Amygdala (tissue), 56 donors: ENCODE measurements around the gene REEP5.
"Not testable (repeated sequence)": the region's sequence is repeated elsewhere in the genome, so short reads cannot be mapped to it uniquely, and the experiment has no call there.

Experiments used
- DNase-seq, 56 donors: peaks; one replicate each; lab custom pipeline; 2025; lab: John Stamatoyannopoulos, UW

Gene REEP5

DNA sequence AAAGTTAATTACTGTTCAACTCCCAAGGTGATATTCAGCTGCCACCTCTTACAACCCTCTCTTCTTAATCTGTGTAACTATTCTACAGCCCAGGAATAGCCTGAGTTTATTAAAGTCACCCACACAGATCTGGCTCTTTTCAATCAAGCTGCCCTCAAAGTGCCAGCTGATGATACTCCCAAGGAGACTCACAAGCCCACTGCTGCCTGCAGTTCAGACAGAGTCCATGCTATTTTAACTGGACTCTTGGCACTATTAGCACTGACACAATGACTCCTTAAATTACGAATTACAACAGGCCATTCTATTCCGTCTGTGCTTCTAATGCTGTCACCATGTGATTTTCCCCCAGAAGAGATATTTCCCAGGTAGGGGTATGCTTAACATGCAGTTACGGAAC lies 26.3 kb downstream of the REEP5 start:
- no peak for DNase-seq

DNA sequence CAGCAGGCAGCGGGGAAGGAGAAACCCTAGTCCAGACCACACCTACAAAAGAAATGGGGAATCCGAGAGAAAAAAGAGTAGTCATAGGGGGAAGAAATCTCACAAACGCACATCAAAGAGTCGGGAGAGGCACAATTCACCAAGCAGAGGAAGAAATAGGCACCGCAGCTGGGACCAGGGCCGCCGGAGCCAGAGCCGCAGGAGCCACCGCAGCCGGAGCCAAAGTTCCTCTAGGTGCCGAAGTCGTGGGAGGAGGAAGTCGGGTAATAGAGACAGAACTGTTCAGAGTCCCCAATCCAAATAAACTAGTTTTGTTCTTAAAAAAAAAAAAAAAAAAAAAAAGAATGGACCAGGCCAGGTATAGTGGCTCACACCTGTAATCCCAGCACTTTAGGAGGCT lies 29.3 kb downstream of the REEP5 start:
- no peak for DNase-seq

DNA sequence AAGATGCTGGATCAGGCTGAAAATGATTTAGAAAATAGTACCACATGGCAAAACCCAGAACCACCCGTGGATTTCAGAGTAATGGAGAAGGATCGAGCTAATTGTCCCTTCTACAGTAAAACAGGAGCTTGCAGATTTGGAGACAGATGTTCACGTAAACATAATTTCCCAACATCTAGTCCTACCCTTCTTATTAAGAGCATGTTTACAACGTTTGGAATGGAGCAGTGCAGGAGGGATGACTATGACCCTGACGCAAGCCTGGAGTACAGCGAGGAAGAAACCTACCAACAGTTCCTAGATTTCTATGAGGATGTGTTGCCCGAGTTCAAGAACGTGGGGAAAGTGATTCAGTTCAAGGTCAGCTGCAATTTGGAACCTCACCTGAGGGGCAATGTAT lies 30.0 kb downstream of the REEP5 start:
- DNase-seq = not testable (repeated sequence)

DNA sequence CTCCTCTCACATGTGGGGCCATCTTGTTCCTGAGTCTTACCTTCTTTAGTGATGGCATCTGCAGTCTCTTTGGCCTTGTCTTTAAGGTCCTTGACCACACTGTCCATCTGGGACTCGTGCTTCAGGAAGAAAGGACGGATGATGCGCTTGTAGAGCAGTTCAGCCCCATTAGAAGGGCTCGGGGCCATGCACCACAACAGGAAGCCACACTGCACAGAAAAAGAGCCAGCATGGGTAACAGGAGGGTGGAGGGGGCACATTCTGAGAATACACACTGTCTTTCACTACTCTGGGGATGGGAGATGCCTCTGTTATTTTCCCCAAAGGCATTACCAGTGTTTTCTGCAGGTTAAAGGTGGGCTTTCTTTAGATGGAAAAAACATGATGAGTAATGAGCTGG lies 35.1 kb downstream of the REEP5 start:
- no peak for DNase-seq

DNA sequence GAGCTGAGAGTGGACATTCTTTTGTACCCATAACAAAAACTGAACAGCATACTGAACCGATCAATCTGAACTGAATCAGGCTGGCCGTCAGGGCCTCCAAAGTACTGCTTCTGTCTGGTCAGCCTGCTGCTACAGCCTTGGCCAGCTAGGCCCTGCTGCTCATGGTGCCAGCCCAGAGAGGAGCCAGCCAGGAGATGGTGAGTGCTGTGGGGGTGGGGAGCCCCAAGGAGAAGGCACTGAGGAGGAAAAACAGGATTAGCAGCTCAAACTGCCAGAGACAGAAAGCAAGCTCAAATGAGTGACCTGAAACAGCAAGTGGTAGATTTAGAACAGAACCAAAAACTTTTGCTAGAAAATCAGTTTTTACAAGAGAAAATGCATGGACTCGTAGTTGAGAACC lies 37.0 kb downstream of the REEP5 start:
- peak in 45 of 56 donors; percentile 5 to 82 (median 31) for DNase-seq

DNA sequence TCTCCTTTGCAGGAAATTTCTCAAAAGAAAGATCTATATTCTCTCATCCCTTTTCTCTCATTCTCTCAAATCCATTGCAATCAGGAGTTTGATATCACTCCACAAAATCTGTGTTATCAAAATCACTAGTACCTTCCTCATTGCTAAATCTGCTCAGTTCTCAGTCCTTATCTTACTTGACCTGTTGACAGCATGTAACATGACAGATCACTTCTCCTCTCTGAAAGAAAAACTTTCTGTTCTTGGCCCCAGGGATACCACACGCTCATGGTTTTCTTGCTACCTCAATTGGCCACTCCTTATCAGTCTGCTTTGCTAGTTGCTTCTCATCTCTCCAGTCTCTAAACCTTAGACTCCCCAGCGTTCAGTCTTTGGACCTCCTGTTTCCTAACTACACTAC lies 38.8 kb downstream of the REEP5 start:
- DNase-seq = no peak

DNA sequence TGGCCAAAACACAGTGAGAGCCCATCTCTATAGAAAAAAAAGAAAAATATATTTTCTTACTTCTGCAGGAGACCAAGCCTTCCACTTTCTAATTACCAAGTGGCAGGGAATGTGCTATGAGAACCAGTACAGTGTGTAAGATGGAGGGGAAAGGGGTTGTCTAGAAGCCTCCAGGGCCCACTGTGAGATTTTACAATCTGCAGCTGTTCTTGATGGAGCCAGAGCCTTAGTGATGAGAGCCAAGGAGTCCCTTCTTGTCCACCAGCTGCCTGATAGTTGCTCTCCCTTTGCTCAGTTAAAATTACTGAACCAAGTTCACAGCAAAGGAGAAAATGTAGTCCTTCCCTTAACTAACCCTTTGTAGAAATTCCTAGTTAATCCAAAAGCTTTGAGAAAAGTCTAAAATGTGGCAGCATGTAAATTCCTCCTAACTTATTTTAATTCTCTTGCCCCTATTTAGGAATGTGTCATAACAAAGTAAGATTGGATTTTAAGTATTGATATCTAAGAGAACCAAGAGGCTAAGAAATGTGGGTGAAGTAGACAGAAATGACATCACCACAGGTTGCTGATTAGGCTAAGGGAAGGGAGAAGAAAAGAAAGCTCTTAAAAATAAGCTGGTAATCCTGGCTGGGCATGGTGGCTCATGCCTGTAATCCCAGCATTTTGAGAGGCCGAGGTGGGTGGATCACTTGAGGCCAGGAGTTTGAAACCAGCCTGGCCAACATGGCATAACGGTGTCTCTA lies 41.6 kb downstream of the REEP5 start:
- DNase-seq = no peak

DNA sequence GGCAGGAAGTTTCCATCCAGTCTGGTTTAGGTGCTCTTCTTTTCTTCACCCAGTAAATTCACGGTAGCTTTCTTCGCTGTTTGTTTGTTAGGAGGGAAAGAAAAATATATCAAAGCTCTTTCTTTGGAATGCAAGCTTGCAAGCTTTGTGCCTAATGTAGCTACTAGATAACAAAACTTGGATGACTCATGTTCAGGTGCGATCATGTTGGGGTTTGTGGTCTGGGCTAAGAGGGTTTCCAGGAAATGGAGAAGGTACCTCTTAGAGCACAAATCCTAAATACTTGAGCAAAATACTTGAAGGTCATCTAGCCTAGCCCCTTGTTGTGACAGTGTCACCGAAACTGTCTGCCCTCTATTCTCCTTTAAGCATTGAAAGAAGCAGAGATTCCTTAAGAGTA lies 43.3 kb downstream of the REEP5 start:
- DNase-seq = no peak

DNA sequence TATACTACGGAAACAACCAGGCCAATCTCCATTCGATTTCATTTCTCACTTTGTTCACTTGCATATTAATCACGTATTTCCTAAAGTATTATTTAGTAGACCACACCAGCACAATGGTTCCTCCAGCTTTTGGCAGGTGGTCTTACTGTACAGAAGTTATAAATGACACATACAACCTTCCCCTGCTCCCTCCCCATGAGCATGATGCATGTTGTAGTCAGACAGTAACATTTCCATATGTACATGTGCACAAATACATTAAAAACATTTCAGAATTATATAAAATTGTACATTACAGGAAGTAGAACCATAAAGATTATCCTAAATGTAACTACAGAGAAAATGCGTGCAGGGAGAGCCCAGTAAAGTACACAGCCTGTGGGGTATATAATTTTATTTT lies 43.9 kb downstream of the REEP5 start:
- no peak for DNase-seq

DNA sequence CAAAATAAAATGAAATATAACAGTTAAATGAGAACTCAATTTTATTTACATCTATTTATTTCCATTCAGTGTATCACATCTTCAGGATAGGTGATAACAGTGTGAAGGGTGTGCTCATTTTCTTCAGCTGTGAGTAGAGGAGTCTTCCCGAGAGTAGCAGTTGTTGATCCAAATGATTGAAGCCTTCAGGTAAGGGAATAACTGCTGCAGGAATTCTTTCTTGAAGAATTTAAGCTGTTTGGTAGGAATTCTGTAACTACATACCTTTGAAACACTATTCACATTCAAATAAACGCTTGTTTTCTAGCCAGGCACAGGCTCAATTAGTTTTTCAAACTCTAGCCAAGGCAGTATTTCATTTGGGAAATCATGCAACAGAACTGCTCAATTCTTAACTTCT lies 45.7 kb downstream of the REEP5 start:
- no peak for DNase-seq

DNA sequence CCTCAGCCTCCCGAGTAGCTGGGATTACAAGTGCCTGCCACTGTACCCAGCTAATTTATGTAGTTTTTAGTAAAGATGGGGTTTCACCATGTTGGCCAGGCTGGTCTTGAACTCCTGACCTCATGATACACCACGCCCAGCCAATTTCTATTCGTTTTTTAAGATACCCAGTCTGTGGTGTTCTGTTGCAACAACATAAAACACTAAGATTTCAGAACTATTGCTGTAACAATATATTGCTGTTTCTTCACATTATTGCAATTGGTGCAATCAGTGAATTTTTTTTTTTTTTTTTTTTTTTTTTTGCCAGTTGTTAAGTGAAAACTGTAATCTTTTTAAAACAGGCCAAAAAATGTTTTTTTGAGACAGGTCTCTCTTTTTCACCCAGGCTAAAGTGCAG lies 51.1 kb downstream of the REEP5 start:
- DNase-seq = no peak

DNA sequence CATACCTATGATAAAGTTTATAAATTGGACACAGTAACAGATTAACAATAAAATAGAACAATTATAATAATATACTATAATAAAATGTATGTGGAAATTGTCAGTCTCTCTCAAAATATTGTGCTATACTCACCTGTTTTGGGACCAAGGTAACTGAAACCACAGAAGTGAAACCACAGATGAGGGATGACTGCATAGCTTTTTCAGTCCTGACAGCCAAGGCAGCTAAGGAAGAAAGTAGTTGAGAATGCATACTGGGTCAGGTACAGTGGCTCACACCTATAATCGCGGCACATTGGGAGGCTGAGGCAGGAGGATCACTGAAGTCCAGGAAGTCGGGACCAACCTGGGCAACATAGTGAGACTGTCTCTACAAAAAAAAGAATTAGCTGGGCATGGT lies 52.1 kb downstream of the REEP5 start:
- DNase-seq = no peak

DNA sequence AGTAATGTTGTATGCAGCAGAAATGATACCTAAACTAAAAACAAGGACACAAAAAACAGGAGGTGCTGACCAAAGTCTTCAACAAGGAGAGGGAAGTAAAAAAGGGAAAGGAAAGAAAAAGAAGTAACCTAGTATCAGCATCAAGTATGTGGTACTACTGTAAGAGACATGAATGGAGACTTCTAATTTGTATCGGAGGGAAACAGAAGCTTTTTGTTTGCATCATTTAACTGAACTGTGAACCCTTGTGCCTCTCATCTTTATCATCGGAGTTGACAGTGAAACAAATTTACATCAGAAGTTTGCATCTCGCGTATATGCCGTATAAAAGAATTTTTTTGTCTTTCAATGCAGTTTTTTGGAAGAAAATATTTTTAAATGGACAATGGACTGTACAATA lies 54.6 kb downstream of the REEP5 start:
- no peak for DNase-seq

DNA sequence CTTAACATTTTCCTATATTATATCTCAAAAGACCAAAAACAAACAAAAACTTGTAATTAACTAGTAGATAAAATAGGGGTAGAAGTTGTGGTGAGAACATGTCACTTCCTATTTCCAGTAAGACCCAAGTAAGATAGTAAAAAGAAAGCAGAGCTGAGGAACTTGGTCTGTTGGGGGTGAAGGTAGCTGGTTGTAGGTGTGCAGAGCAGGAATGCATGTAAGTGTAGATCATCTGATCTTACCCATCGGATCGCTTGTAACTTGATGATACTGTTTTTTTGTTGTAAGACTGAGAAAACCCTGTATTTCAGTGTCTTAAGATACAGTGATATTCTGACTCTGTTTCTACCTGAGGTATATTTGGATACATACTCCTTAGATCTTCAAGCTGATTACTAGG lies 55.3 kb downstream of the REEP5 start:
- DNase-seq = no peak

DNA sequence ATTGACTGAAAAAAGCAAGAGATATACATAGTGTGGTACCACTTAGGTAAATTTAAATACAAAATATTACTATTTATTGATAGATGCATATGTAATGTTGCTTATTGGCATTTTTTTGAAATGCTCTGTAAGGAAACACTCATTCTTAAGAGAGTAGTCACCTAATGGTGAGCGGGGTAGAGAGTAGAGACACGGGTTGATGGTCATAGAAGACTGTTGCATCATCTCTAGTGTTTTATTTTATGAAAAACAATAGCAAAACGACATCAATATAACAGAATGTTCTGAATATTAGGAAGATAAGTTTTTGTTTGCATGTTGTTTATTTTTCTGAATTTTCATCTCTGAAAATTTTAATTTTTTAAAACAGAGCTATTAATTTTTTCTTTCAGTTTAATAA lies 56.9 kb downstream of the REEP5 start:
- no peak for DNase-seq

DNA sequence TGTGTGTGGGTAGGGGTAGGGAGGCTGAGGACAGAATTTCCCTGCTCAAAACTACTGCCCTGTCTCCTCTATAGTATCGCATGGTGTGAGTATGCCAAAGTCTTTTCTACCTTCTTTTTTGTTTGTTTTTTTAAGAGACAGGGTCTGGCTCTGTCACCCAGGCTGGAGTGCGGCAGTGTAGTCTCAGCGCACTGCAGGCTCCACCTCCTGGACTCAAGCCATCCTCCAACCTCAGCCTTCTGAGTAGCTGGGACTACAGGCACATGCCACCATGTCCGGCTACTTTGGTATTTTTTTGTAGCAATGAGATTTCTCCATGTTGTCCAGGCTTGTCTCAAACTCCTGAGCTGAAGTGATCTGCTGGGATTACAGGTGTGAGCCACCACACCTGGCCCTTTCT lies 58.5 kb downstream of the REEP5 start:
- DNase-seq = peak in 6 of 56 donors; percentile 2 to 26 (median 4)

DNA sequence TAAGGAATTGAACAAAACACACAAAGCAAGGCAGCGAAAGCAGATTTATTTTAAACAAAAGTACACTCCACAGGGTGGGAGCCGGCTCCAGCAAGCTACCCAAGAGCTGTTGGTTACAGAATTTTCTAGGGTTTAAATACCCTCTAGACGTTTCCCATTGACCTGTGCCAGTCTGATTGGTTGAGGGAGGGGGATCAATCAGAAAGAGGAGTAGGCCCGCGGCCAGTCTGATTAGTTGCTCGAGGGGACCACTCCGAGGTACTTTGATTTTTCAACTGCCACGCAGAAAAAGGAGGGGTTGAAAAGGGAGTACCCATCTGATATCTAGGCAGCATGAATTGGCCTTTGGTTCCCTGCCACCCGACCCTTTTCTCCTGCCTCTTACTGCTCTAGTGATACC lies 59.9 kb downstream of the REEP5 start:
- DNase-seq = no peak

DNA sequence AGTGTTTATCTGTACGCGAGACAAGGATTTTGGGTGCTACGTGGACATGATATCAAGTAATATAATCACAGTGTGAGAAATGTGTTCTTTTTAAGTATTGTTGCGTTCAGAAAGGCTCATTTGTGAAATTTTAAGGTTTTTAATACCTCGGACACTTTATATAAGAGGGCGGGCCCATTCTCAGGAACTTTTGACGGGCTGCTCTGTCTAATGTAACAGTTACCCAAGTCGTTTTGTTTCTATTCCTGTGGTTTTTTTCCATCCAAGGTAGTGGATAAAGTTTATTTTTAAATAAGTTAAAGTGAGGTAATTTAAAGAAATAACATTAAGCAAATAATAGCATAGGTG lies 60.4 kb downstream of the REEP5 start:
- no peak for DNase-seq

DNA sequence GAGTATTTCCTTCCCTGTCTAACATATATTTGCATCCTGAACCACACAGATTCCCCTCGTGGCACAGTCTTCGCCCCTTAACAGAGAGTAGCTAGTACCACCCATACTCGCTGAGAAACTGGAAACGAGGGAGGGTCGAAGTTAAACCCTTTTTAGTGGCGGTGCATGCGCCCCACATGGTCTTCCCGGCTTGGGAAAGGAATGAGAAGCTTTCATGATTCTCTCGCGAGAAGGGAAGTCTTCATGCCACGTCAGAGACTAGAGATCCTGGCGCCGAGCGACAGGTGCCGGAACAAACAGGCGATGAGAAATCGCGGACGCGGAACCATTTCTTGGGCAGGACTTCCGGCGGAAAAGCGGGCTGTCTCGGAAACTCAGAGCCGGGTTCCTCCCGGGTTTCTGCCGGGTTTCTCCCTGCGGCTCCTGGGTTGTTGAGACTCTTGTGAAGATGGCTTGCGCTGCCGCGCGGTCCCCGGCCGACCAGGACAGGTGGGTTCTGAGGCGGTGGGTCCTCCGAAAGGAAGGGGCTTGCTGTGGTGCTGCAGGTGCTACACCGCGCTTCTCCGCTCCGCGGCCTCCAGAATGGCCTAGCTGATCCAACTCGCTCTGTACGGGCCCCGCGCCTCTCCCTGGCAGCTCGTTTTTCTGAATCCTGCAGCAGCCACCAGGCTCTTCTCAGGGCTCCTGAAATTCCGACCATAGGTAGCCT lies 60.9 kb downstream of the REEP5 start, which contains the start of gene SRP19:
SRP19 (plus strand) TSS at position 359 of the 709 bp plus-strand sequence; CDS start at position 449, 90 bp downstream.
- DNase-seq = peak; percentile 44 to 97 (median 91)

DNA sequence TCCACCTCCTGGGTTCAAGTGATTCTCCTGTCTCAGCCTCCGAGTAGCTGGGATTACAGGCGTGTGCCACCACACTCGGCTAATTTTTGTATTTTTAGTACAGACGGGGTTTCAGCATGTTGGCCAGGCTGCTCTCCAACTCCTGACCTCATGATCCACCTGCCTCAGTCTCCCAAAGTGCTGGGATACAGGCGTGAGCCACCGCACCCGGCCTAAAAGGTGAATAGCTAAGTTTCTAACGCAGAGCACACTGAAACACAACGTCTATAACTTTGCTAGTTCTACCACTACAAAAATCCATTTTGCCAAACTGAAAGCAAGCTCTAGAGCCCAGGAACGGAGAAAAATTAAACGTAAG lies 61.5 kb downstream of the REEP5 start:
- DNase-seq = peak in 1 of 56 donors; percentile 21

DNA sequence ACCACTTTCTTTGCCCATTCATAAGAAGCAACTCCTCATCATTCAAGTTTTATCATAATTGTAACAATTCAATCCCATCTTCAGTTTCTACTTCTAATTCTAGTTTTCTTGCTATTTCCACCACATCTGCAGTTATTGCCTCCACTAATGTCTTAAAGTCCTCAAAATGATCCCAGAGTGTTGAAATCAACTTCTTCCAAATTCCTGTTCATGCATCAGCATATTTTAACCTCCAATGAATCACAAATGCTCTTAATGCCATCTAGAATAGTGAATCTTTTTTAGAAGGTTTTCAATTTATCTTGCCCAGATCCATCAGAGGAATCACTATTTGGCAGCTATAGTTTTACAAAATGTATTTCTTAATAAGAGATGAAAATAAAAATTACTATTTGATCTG lies 64.2 kb downstream of the REEP5 start:
- DNase-seq = no peak

DNA sequence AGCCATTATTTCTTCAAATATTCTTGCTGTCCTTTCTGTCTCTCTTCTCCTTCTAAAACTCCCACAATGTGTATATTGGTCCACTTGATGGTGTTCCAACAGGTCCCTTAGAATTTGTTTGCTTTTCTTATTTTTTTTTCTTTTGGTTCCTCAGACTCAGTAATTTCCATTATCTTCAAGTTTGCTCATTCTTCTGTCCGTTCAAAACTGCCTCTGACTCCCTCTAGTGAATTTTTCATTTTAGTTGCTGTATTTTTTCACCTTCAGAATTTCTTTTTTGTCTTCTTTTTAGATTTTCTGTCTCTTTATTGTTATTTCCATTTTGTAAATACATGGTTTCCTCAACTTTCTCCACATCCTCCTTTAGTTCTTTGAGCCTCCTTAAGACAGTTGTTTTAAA lies 67.4 kb downstream of the REEP5 start:
- DNase-seq = no peak
